Left renal cortex interstitium (tissue), 4 donors: ENCODE results near the gene SCYL1. TPM values are rescaled to one million over a fixed set of nuclear protein-coding genes. Genes with fewer than 3 reads are reported as not detected.
"Not testable (repeated sequence)": the region's sequence is repeated elsewhere in the genome, so short reads cannot be mapped to it uniquely, and the experiment has no call there.

Experiments used
- DNase-seq, 4 donors: peaks; one replicate each; pipeline ENCODE4 v3.0.0-alpha.2; 2013; ENCODE audit warnings: low read depth in 4 of 4, low spot score in 2 of 4, missing footprints in 1 of 4
- polyA plus RNA-seq, 4 donors: library from polyadenylated mRNA; unstranded; fragments of 120-200 nt; gene quantifications; one replicate each; pipeline ENCODE4 v1.2.1, GENCODE V29; 2013; ENCODE audit not compliant: insufficient read length in 4 of 4

SCYL1 gene
- polyA plus RNA-seq, 4 donors, result 63.1 to 86.0 (median 75.2) TPM

DNA sequence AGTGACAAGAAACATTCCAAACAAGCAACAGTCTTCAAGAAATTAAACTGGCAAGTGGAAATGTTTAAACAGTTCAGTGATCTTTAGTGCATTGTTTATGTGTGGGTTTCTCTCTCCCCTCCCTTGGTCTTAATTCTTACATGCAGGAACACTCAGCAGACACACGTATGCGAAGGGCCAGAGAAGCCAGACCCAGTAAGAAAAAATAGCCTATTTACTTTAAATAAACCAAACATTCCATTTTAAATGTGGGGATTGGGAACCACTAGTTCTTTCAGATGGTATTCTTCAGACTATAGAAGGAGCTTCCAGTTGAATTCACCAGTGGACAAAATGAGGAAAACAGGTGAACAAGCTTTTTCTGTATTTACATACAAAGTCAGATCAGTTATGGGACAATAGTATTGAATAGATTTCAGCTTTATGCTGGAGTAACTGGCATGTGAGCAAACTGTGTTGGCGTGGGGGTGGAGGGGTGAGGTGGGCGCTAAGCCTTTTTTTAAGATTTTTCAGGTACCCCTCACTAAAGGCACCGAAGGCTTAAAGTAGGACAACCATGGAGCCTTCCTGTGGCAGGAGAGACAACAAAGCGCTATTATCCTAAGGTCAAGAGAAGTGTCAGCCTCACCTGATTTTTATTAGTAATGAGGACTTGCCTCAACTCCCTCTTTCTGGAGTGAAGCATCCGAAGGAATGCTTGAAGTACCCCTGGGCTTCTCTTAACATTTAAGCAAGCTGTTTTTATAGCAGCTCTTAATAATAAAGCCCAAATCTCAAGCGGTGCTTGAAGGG is 20.0 kb upstream of the SCYL1 start:
- no peak for DNase-seq

DNA sequence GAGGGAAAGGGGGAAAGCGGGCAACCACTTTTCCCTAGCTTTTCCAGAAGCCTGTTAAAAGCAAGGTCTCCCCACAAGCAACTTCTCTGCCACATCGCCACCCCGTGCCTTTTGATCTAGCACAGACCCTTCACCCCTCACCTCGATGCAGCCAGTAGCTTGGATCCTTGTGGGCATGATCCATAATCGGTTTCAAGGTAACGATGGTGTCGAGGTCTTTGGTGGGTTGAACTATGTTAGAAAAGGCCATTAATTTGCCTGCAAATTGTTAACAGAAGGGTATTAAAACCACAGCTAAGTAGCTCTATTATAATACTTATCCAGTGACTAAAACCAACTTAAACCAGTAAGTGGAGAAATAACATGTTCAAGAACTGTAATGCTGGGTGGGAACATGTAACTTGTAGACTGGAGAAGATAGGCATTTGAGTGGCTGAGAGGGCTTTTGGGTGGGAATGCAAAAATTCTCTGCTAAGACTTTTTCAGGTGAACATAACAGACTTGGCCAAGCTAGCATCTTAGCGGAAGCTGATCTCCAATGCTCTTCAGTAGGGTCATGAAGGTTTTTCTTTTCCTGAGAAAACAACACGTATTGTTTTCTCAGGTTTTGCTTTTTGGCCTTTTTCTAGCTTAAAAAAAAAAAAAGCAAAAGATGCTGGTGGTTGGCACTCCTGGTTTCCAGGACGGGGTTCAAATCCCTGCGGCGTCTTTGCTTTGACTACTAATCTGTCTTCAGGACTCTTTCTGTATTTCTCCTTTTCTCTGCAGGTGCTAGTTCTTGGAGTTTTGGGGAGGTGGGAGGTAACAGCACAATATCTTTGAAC is 19.2 kb upstream of the SCYL1 start:
- DNase-seq, result no peak

DNA sequence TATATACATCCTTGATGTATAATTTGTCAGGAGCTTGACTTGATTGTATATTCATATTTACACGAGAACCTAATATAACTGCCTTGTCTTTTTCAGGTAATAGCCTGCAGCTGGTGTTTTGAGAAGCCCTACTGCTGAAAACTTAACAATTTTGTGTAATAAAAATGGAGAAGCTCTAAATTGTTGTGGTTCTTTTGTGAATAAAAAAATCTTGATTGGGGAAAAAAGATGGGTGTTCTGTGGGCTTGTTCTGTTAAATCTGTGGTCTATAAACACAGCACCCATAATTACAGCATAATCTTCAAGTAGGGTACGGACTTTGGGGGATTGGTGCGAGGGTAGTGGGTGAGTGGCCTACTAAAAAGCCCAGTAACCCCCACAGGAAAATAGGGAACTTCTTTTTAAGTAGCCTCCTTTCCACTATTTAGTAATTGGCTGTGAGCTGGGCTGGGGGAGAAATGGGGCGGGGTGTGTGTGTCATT is 18.6 kb upstream of the SCYL1 start:
- DNase-seq, result no peak

DNA sequence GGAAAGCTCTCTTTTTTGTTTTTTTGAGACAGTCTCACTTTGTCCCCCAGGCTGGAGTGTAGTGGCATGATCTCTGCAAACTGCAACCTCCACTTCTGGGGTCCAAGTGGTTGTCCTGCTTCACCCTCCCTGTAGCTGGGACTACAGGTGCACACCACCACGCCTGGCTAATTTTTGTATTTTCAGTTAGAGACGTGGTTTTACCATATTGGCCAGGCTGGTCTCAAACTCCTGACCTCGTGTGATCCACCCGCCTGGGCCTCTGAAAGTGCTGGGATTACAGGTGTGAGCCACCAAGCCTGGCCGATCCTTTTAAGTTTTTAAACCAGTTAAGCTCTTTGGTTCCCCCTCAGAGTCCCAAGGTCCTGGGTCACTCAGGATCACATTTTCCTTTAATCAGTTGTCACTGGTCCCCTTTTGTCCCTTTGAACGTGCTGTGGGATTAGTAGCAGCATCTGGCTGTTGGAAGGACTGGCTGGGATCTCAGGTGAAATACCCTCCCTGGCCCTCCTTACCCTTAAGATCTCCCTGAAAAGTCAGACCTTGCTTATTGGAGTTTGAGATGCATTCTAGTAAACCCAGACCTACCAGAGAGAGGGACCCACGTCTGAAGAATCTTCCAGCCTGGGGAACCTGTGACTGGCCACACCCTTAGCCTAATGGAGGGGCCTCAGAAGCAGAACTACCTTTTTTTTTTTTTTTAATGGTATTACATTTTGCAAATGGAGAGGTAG is 17.9 kb upstream of the SCYL1 start:
- DNase-seq, result peak in 2 of 4 donors; percentile 52 to 66

DNA sequence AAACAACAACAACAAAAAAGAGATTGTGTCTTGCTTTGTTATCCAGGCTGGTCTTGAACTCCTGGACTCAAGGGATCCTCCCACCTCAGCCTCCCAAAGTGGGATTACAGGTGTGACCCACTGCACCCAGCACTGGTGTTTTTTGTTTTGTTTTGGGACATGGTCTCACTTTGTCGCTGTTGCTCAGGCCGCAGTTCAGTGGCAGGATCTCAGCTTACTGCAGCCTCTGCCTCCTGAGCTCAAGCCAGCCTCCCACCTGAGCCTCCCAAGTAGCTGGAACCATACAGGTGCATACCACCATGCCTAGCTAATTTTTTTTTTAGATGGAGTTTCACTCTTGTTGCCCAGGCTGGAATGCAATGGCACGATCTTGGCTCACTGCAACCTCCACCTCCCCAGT is 12.6 kb upstream of the SCYL1 start:
- DNase-seq, result not testable (repeated sequence)

DNA sequence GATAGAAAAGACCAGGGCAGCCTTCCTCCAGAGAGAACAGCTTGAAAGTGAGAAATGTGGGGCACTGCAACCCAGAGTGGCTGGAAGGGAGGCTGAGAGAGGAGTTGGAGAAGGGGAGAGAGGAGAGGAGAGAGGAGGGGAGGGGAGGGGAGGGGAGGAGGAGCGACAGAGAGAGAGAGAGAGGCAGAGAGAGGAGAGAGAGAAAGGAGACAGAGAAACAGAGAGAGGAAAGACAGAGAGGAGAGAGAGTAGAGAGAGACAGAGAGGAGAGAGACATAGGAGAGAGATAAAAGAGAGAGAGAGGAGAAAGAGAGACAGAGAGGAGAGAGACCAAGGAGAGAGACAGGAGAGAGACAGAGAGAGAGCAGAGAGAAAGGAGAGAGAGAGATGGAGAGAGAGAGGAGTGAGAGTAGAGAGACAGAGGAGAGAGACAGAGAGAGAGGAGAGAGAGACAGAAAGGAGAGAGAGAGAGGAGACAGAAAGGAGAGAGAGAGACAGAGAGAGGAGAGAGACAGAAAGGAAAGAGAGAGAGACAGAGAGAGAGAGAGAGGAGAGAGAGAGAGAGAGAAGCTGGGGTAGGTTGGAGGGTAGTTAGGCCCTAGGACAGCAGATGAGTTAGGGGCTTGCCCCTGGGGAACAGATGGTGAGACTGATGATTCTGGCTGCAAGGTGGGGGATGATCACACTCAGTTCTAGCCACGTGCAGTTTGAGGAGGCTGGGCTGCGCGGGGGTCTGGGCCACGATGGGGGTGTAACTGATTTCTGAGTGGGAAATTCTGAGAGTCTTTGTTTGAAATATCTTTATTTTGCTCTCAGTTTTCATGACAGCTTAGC is 8.5 kb upstream of the SCYL1 start:
- no peak for DNase-seq

DNA sequence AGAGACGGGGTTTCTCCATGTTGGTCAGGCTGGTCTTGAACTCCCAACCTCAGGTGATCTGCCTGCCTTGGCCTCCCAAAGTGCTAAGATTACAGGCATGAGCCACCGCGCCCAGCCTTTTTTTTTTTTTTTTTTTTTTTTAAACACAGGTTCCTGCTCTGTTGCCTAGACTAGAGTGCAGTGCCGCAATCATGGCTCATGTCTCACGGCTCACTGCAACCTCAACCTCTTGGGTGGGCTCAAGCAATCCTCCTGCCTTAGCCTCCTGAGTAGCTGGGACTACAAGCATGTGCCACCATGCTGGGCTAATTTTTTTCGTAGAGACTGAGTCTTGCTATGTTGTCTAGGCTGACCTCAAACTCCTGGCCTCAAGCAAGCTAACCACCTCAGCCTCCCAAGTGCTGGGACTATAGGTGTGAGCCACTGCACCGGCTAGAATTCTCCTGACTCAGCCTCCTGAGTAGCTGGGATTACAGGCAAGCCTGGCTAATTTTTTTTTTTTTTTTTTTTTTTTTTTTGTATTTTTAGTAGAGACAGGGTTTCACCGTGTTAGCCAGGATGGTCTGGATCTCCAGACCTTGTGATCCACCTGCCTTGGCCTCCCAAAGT is 5.8 kb upstream of the SCYL1 start:
- not testable (repeated sequence) for DNase-seq

DNA sequence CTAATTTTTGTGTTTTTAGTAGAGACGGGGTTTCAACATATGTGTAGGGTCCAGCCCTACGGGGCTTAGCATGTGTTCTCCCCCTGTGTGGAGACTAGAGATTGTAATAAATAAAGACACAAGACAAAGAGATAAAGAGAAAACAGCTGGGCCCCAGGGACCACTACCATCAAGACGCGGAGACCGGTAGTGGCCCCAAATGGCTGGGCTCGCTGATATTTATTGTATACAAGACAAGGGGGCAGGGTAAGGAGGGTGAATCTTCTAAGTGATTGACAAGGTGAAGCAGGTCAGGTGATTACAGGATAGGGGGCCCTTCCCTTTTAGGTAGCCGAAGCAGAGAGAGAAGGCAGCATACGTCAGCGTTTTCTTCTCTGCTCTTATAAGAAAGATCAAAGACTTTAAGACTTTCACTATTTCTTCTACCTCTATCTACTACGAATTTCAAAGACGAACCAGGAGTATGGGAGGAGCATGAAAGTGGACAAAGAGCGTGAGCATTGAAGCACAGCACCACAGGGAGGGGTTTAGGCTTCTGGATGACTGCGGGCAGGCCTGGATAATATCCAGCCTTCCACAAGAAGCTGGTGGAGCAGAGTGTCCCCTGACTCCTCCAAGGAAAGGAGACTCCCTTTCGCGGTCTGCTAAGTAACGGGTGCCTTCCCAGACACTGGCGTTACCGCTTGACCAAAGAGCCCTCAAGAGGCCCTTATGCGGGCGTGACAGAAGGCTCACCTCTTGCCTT is 2.9 kb upstream of the SCYL1 start:
- DNase-seq, result not testable (repeated sequence)

DNA sequence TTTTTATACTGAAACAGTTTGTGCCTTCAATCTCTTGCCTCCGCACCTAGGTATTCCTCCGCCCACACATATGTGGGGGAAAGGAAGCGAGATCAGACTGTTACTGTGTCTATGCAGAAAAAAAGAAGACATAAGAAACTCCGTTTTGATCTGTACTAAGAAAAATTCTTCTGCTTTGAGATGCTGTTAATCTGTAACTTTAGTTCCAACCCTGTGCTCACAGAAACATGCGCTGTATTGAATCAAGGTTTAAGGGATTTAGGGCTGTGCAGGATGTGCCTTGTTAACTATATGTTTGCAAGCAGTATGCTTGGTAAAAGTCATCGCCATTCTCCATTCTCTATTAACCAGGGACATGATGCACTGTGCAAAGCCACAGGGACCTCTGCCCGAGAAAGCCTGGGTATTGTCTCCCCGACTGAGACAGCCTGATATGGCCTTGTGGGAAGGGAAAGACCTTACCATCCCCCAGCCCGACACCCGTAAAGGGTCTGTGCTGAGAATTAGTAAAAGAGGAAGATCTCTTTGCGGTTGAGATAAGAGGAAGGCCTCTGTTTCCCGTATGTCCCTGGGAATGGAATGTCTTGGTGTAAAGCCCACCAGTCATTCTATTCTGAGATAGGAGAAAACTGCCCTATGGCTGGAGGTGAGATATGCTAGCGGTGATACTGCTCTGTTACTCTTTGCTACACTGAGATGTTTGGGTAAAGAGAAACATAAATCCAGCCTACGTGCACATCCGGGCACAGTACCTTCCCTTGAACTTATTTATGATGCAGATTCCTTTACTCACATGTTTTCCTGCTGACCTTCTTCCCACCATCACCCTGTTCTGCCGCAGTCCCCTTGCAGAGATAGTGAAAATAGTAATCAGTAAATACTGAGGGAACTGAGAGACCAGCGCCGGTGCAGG is 1.9 kb upstream of the SCYL1 start:
- DNase-seq, result not testable (repeated sequence)

DNA sequence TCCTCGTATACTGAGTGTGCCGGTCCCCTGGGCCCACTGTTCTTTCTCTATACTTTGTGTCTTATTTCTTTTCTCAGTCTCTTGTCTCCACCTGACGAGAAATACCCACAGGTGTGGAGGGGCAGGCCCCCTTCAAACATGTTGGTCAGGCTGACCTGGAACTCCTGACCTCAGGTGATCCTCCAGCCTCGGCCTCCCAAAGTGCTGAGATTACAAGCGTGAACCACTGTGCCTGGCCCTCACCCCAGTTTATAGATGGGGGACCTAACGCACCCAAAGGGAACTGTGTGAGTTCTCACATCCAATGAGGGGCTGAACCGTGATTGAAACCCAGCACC is 1.3 kb upstream of the SCYL1 start:
- not testable (repeated sequence) for DNase-seq

DNA sequence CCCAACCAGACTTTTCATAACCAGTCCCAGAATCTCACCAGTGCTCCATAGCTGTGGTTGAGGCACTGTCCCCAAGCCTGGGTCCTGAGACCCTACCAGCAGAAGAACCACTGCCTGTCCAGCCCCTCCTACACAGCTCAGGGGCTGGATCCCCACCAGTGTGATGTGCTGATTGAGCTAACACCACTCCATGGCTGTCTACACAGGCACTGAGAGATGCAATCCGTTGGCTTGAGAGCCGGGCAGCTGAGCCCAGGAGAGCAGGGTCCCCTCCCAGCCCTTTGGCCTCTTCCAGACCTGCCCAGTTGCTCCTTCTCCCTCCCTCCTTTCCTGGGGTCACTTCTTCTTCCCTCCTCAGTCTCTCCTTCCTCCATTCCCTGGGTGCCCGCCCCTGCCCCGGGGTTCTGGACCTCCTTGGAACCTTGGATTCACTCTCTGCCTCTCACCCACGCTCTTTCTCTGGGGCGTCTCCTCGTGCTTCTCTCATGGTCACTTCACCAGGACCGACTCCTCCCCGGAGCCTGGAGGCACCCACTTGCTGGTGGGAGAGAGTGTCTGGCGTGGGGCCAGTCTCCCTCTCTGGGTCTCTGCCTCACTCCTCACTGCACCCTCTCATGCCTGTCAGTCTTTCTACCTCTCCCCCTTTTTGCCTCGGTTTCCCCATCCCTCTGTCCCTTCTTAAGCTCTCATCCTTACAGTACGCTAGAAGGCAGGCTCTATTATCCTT is 706 bp upstream of the SCYL1 start:
- DNase-seq, result no peak

DNA sequence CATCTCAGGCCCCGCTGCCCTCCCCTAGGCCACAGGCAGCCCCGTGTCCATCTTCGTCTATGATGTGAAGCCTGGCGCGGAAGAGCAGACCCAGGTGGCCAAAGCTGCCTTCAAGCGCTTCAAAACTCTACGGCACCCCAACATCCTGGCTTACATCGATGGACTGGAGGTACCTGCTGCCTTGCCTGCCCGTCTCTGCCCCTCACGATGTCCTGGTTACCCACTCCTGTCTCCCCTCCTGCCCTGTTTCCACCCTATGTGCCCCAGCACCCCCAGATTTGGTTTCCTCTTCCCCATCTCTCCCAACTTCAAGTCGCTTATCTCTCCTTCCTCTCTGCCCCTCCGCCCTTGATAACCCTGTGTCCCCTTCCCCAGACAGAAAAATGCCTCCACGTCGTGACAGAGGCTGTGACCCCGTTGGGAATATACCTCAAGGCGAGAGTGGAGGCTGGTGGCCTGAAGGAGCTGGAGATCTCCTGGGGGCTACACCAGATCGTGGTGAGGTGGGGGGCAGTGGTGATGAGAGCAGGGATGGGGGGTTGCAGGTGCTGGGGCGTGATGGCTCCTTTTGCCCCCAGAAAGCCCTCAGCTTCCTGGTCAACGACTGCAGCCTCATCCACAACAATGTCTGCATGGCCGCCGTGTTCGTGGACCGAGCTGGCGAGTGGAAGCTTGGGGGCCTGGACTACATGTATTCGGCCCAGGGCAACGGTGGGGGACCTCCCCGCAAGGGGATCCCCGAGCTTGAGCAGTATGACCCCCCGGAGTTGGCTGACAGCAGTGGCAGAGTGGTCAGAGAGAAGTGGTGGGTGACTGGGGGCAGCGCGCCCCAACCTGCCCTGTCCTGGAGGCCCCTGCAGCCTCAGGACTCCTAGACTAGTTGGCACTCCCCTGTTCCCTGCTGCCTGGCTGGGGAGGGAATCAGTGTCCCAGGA is 930 bp downstream of the SCYL1 start:
- DNase-seq, result no peak

DNA sequence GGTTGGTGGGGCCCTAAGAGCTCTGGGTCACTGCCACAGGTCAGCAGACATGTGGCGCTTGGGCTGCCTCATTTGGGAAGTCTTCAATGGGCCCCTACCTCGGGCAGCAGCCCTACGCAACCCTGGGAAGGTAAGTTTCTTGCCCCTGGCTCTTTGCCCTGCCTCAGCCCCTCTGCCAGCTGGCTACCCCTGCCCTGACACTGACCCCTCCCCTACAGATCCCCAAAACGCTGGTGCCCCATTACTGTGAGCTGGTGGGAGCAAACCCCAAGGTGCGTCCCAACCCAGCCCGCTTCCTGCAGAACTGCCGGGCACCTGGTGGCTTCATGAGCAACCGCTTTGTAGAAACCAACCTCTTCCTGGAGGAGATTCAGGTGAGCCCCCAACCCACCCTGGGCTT is 1.9 kb downstream of the SCYL1 start:
- DNase-seq, result no peak

DNA sequence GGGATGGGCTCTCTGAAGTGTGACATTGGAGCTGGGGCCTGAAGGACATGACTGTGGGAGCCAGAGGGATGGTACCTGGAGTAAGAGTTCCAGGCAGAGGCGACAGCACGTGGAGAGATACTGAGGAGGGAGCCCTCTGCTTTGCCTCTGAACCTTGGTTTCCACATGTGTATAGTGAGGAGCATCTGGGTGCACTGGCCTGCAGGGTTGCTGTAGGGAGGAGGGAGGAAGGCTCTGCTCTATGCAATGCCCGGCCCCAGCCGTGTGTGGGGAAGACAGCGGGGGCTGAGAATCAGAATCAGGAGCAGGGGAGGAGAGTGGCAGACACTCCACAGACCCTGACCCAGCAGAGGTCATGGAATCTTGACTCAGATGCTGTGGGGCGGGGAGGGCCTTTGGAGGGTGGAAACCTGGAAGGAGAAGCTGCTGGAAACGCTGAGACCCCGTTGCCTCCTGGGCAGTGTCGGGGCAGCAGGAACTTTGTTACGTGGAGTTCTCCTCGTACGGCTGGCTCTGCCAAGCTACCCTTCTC is 4.0 kb downstream of the SCYL1 start:
- DNase-seq, result no peak

DNA sequence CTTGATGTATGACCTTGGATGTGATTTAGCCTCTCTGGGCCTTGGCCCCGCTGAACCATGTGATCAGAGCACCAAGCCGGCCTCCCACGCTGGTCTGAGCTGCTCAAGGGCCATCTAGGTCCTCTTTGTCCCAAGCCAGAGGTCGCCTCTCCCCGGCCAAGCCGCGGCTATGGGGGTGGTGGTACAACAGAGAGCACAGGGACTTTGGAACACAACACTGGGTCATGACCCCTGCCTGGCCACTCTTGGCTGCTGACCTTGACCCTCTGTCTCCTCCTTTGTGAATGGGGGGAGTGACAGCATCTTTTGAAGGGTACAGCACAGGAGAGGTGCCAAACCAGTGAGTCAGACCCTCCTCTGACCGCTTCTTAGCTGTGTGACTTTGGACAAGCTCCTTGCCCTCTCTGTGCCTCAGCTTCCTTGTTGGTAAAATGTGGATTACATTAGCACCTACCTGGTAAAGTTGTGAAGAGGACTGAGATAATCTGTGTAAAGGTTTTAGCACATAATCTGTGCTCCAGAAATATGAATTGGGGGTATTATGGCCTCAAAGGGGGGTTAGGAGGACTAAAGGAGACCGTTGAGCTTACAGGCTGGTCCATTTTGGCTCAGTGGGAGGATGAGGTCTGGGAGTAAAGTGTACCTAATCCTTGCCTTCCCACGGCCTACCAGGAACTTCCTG is 4.7 kb downstream of the SCYL1 start:
- DNase-seq, result no peak

DNA sequence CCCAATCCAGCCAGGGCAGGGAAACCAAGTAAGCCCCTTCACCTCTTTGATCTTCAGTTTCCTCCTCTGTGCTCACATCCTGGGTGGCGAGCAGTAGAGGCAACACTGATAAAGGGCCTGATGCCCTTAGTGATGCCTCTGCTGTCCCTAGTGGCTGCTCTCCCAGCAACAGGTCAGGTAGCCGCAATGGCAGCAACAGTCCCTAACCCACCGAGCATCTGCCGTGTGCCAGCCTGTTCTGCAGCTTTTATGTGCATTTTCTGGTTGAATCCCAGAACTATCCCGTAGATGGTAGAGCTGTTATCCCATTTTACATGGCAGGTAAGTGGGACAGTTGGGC is 5.2 kb downstream of the SCYL1 start:
- DNase-seq, result no peak
